Trophoblast cell (in vitro differentiated cells and primary cell): ENCODE measurements around the gene EVI2A.

ENCODE experiments used
- DNase-seq, 2 donors: peaks; one replicate each; pipeline ENCODE4 v3.0.0-alpha.2; 2016
- H2AFZ ChIP-seq: 2 replicates; pipeline ENCODE4 v1.6.1; 2013; ENCODE audit warnings: low read length, moderate library complexity, mild to moderate bottlenecking; ENCODE audit not compliant: insufficient read depth, poor library complexity
- H2AK5ac ChIP-seq: 2 replicates; pipeline ENCODE4 v1.6.1; 2013; ENCODE audit warnings: mild to moderate bottlenecking, low read length
- H2BK120ac ChIP-seq: 2 replicates; pipeline ENCODE4 v1.6.1; 2013; ENCODE audit warnings: low read length, mild to moderate bottlenecking, moderate library complexity; ENCODE audit not compliant: insufficient read depth, poor library complexity
- H2BK12ac ChIP-seq: 2 replicates; pipeline ENCODE4 v1.6.1; 2013; ENCODE audit warnings: mild to moderate bottlenecking, low read length, moderate library complexity
- H2BK5ac ChIP-seq: 2 replicates; pipeline ENCODE4 v1.6.1; 2013; ENCODE audit warnings: low read length, low read depth, moderate library complexity, mild to moderate bottlenecking; ENCODE audit not compliant: poor library complexity
- H3K14ac ChIP-seq: 2 replicates; pipeline ENCODE4 v1.6.1; 2013; ENCODE audit warnings: mild to moderate bottlenecking, low read length
- H3K18ac ChIP-seq: 2 replicates; pipeline ENCODE4 v1.6.1; 2013; ENCODE audit warnings: mild to moderate bottlenecking, low read length
- H3K23ac ChIP-seq: 2 replicates; pipeline ENCODE4 v1.6.1; 2013; ENCODE audit warnings: low read length
- H3K27ac ChIP-seq: 2 replicates; pipeline ENCODE4 v1.5.1; 2013; ENCODE audit warnings: low read depth, mild to moderate bottlenecking, inconsistent platforms, low read length, moderate library complexity
- H3K27me3 ChIP-seq: 2 replicates; pipeline ENCODE4 v1.6.1; 2013; ENCODE audit warnings: inconsistent platforms, mild to moderate bottlenecking, low read length, moderate library complexity; ENCODE audit not compliant: insufficient read depth
- H3K36me3 ChIP-seq, 2 experiments: 1 replicate in 1 of 2; 2 replicates in 1 of 2; pipeline ENCODE4 v1.6.1; 2013; ENCODE audit warnings: low read length in 2 of 2, mild to moderate bottlenecking in 2 of 2, moderate library complexity in 1 of 2; ENCODE audit not compliant: insufficient read depth in 2 of 2, control insufficient read depth in 1 of 2
- H3K4ac ChIP-seq: 2 replicates; pipeline ENCODE4 v1.6.1; 2013; ENCODE audit warnings: low read depth, mild to moderate bottlenecking, low read length, moderate library complexity
- H3K4me1 ChIP-seq, 2 experiments: 1 replicate in 1 of 2; 2 replicates in 1 of 2; pipeline ENCODE4 v1.6.1; 2013; ENCODE audit warnings: low read length in 2 of 2, mild to moderate bottlenecking in 2 of 2, moderate library complexity in 1 of 2; ENCODE audit not compliant: insufficient read depth in 2 of 2, control insufficient read depth in 1 of 2
- H3K4me2 ChIP-seq: 2 replicates; pipeline ENCODE4 v1.6.1; 2013; ENCODE audit warnings: inconsistent platforms, mild to moderate bottlenecking, low read length, moderate library complexity
- H3K4me3 ChIP-seq: 2 replicates; pipeline ENCODE4 v1.5.1; 2013; ENCODE audit warnings: mild to moderate bottlenecking, low read depth, low read length, inconsistent platforms
- H3K79me1 ChIP-seq: one replicate; pipeline ENCODE4 v1.6.1; 2013; ENCODE audit warnings: low read length
- H3K79me2 ChIP-seq: 2 replicates; pipeline ENCODE4 v1.6.1; 2013; ENCODE audit warnings: low read length, mild to moderate bottlenecking; ENCODE audit not compliant: control insufficient read depth, insufficient read depth, poor library complexity
- H3K9ac ChIP-seq: 2 replicates; pipeline ENCODE4 v1.6.1; 2013; ENCODE audit warnings: mild to moderate bottlenecking, low read length
- H3K9me3 ChIP-seq: 2 replicates; pipeline ENCODE4 v1.6.1; 2013; ENCODE audit warnings: low read depth, mild to moderate bottlenecking, control low read depth, inconsistent platforms, low read length; ENCODE audit not compliant: insufficient read depth
- H4K12ac ChIP-seq: 2 replicates; pipeline ENCODE4 v1.6.1; 2013; ENCODE audit warnings: low read depth, mild to moderate bottlenecking, low read length, moderate library complexity
- H4K8ac ChIP-seq: 2 replicates; pipeline ENCODE4 v1.6.1; 2013; ENCODE audit warnings: low read depth, mild to moderate bottlenecking, low read length, moderate library complexity
- H4K91ac ChIP-seq: one replicate; pipeline ENCODE4 v1.6.1; 2013; ENCODE audit warnings: low read depth, mild to moderate bottlenecking, low read length, moderate library complexity
- WGBS: extraction: QIAGEN DNeasy Blood & Tissue Kit; methylation state at CpG from one replicate; pipeline ENCODE4 v1.1.7; 2013; ENCODE audit warnings: missing lambda C conversion rate; ENCODE audit not compliant: insufficient read length, insufficient coverage; ENCODE audit errors: extremely low coverage; 5-methylcytosine and 5-hydroxymethylcytosine counted together

Gene EVI2A

DNA sequence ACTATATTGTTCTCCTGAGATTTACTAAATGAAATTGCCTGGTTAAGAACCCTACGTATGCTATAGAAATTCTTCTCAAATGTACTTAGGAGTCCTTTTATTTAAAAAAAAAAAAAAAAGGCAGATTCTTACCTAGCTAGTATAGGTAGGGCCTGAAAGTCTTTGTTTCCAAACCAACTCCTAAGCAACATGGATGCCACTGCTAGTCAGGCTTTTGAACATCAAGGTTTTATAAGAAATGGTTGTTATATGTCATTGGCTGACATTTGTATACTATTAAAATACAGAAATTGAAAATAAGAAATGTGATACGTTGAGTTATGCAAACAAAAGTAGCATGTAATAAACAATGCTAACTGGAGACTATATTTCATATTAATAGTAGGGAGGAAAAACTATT is 1.2 kb downstream of the EVI2A start:
- Histone ChIP-seq H3K9me3 (no peaks in the 10 kb centered on the region), H2AK5ac (no peak overlapping the region), H3K27me3 (no peaks in the 10 kb centered on the region), H3K9ac (no peak overlapping the region), H3K79me1 (no peaks in the 10 kb centered on the region), H3K4me1 (no peaks in the 10 kb centered on the region), H3K18ac (no peak overlapping the region), H3K79me2 (no peaks in the 10 kb centered on the region), H4K91ac (no peak overlapping the region), H3K4ac (no peak overlapping the region), H3K4me3 (no peak overlapping the region), H3K27ac (no peak overlapping the region), H2BK120ac (no peak overlapping the region), H4K8ac (no peak overlapping the region), H4K12ac (no peak overlapping the region), H3K23ac (no peak overlapping the region), H3K4me2 (no peak overlapping the region), H2AFZ (no peak overlapping the region), H2BK12ac (no peak overlapping the region), H2BK5ac (no peak overlapping the region), H3K14ac (no peak overlapping the region), H3K36me3 (no peaks in the 10 kb centered on the region)
- no peak for DNase-seq
- no CpG with 5 or more reads among the region's 2 CpGs for WGBS

DNA sequence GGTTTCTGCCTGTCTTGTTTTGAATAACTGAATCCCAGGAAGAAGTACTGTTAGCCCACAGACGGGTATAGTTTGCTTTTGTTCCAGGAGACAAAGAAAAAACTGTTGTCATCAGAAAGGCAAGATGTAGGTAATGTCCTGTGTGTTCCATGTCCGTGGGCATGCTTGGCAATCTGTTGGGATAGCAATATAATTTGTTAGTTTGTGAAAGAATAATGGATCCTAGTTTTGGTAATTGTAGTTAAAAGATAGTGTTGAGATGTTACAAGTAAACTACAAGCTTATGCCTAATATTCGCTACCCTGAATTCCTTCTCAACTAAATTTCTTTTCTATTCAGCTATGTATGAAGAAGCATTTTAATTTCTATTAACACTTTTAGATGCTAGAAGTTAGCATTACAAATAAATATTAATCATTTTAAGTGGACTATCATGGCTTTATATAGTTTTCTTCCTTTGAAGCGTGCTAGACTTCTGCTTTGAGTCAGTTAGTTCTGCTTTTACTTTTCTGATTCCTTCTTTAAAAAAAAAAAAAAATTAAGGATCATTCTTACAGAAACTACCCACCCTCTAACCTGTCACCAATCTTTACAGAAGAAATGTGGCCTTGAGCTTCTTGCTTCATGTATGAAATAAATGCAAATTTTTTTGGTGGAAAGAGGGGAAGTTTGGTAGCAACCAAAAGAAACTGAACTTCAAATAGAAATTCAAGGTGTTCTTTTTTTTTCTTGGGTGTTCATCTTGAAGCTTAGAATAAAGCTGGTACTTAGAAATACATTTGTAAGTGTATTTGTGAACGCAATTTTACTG is 2.4 kb downstream of the EVI2A start:
- Histone ChIP-seq H2AFZ (no peak overlapping the region), H3K23ac (no peak overlapping the region), H3K4me3 (no peak overlapping the region), H2BK5ac (no peak overlapping the region), H3K79me1 (no peaks in the 10 kb centered on the region), H2AK5ac (no peak overlapping the region), H3K4me1 (no peaks in the 10 kb centered on the region), H3K4ac (no peak overlapping the region), H3K18ac (no peak overlapping the region), H3K27ac (no peak overlapping the region), H3K4me2 (no peak overlapping the region), H3K9ac (no peak overlapping the region), H2BK12ac (no peak overlapping the region), H3K27me3 (no peaks in the 10 kb centered on the region), H4K8ac (no peak overlapping the region), H3K36me3 (no peaks in the 10 kb centered on the region), H3K79me2 (no peaks in the 10 kb centered on the region), H4K91ac (no peak overlapping the region), H2BK120ac (no peak overlapping the region), H3K9me3 (no peaks in the 10 kb centered on the region), H3K14ac (no peak overlapping the region), H4K12ac (no peak overlapping the region)
- no peak for DNase-seq
- WGBS = no CpG with 5 or more reads among the region's 5 CpGs

GRCh38 chr17:31318298-31318801 is 3.1 kb downstream of the EVI2A start:
- Histone ChIP-seq H3K79me2 (no peaks in the 10 kb centered on the region), H4K8ac (no peak overlapping the region), H3K27me3 (no peaks in the 10 kb centered on the region), H3K36me3 (no peaks in the 10 kb centered on the region), H3K14ac (no peak overlapping the region), H3K4me2 (no peak overlapping the region), H3K27ac (no peak overlapping the region), H4K12ac (no peak overlapping the region), H3K9me3 (no peaks in the 10 kb centered on the region), H3K18ac (no peak overlapping the region), H4K91ac (no peak overlapping the region), H2AK5ac (no peak overlapping the region), H3K23ac (no peak overlapping the region), H2BK5ac (no peak overlapping the region), H2AFZ (no peak overlapping the region), H3K9ac (no peak overlapping the region), H3K4me1 (no peaks in the 10 kb centered on the region), H2BK12ac (no peak overlapping the region), H2BK120ac (no peak overlapping the region), H3K4ac (no peak overlapping the region), H3K4me3 (no peak overlapping the region), H3K79me1 (no peaks in the 10 kb centered on the region)
- peak; percentile 7 to 20 for DNase-seq
- WGBS = no CpG with 5 or more reads among the region's 8 CpGs

DNA sequence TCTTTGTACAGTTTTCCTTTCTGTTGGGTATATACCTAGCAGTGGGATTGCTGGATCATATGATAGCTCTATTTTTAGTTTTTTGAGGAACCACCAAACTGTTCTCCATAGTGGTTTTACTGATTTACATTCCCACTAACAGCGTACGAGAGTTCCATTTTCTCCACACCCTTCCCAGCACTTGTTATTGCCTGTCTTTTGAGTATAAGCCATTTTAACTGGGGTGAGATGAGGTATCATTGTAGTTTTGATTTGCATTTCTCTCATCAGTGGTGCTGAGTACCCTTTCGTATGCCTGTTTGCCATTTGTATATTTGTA is 6.7 kb downstream of the EVI2A start:
- Histone ChIP-seq H3K4me3 (no peak overlapping the region), H3K4me1 (no peaks in the 10 kb centered on the region), H2AK5ac (no peak overlapping the region), H3K27ac (no peak overlapping the region), H3K14ac (no peak overlapping the region), H2BK12ac (no peak overlapping the region), H4K12ac (no peak overlapping the region), H3K79me1 (no peaks in the 10 kb centered on the region), H3K4me2 (no peak overlapping the region), H4K8ac (no peak overlapping the region), H3K27me3 (no peaks in the 10 kb centered on the region), H3K4ac (no peak overlapping the region), H3K36me3 (no peaks in the 10 kb centered on the region), H3K9me3 (no peaks in the 10 kb centered on the region), H2AFZ (no peak overlapping the region), H3K79me2 (no peaks in the 10 kb centered on the region), H3K18ac (no peak overlapping the region), H3K23ac (no peak overlapping the region), H4K91ac (no peak overlapping the region), H3K9ac (no peak overlapping the region), H2BK120ac (no peak overlapping the region), H2BK5ac (no peak overlapping the region)
- WGBS = no CpG with 5 or more reads among the region's 3 CpGs
- DNase-seq = no peak
